Stomach (tissue), 4 donors: ENCODE results near the gene CPED1.

Experiments
- EP300 ChIP-seq: sonication (generic); formaldehyde crosslinking; IDR thresholded peaks from one replicate; pipeline ENCODE4 v1.6.1; 2017; ENCODE audit warnings: antibody characterized with exemption
- POLR2A ChIP-seq, 4 donors: fragments of 450-650 bp; IDR thresholded peaks; one replicate each; pipeline ENCODE4 v1.6.1; 2016; ENCODE audit warnings: antibody characterized with exemption in 4 of 4, control low read depth in 2 of 4, mild to moderate bottlenecking in 1 of 4, moderate library complexity in 1 of 4
- POLR2AphosphoS5 ChIP-seq, 3 donors: sonication (generic); formaldehyde crosslinking; IDR thresholded peaks; one replicate each; pipeline ENCODE4 v1.6.1; 2016; ENCODE audit warnings: antibody characterized with exemption in 3 of 3
- TF ChIP-seq, protein P1 (sequence below), 7 experiments: fragments of 450-650 bp in 4 of 7; fragments of 200-600 bp in 3 of 7; sonication (generic) in 3 of 7; IDR thresholded peaks; one replicate each; pipeline ENCODE4 v1.5.1; 2016 to 2019; ENCODE audit warnings: antibody characterized with exemption in 7 of 7, control low read depth in 2 of 7, mild to moderate bottlenecking in 1 of 7

DNA sequence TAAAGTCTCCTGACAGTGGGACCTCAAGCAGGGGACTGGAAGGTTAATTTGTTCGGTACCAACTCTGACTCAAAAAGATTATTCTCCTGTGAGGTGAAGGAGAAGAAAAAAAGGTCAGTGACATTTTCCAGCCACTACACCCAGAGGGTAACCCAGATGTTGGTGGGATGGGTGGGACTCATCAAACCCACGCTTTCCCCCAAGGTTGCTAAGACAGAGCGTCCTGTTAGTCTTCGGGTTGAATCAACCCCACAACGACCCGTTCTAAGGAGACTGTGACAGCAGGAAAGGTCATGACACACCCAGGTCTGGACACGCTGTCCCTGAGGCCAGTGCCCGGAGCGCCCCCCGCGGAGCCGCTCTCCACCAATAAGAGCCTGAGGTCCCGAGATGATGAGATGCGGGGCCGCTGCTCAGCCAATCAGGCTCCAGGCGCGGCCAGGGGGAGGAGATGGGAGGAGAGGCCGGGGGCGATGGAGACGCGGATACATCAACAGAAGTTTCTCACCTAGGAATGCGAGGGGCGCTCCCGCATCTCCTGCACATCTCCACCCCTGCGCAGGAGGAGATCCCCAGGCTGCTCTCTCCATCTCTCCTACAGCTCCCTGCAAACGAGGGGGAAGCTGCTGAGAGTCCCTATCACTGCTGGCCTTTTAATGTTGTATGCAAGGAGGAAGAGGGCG, 340.1 kb downstream of the CPED1 start, which contains the start of gene WNT16:
- TF ChIP-seq, protein P1, sequence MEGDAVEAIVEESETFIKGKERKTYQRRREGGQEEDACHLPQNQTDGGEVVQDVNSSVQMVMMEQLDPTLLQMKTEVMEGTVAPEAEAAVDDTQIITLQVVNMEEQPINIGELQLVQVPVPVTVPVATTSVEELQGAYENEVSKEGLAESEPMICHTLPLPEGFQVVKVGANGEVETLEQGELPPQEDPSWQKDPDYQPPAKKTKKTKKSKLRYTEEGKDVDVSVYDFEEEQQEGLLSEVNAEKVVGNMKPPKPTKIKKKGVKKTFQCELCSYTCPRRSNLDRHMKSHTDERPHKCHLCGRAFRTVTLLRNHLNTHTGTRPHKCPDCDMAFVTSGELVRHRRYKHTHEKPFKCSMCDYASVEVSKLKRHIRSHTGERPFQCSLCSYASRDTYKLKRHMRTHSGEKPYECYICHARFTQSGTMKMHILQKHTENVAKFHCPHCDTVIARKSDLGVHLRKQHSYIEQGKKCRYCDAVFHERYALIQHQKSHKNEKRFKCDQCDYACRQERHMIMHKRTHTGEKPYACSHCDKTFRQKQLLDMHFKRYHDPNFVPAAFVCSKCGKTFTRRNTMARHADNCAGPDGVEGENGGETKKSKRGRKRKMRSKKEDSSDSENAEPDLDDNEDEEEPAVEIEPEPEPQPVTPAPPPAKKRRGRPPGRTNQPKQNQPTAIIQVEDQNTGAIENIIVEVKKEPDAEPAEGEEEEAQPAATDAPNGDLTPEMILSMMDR (IDR thresholded peaks at IDR 0.05), result no peak
- no peak for TF ChIP-seq POLR2AphosphoS5 (IDR thresholded peaks at IDR 0.05)
- no peak for TF ChIP-seq POLR2A (IDR thresholded peaks at IDR 0.05)
- TF ChIP-seq EP300, result no peak
